Measurements from ENCODE around the gene METTL6.
"Not testable (repeated sequence)": the region's sequence is repeated elsewhere in the genome, so short reads cannot be mapped to it uniquely, and the experiment has no call there.

The METTL6 gene

DNA sequence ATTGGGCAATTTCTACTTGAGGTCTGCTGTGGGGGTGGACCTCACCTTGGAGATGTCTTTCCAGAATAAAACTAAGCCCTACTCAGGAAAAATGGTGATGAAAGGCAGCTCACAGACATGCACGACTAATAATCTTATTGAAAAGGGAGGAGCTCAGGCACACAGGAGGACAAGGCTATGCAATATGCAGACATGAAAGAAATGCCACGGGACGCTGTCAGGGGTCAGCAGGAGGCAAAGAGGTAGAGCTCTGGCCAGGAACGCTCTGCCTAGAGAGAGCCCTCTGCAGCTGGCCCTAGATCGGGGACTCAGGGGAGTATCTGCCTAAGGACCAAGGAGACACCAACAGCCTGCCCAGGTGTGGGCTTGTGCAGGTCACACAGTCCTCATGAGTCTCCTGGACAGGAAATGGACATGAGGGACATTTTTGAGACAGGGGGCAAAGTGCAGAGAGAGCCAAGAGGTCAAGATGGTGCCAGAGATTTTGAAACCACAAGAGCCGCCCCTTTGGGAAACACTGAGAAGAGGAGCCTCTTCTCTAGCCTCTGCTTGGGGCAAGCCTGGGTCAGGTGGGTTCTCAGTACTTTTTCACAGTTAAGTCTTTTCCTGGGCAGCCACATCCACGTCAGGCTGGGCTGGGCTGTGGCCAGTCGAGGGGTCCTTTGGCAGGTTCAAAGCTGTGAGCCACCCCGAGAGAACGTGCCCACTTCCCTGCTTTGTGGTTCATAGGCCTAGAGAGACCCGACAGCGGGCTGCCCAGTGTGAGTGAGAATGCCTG is 23.3 kb upstream of the METTL6 start:
- no peak for DNase-seq

DNA sequence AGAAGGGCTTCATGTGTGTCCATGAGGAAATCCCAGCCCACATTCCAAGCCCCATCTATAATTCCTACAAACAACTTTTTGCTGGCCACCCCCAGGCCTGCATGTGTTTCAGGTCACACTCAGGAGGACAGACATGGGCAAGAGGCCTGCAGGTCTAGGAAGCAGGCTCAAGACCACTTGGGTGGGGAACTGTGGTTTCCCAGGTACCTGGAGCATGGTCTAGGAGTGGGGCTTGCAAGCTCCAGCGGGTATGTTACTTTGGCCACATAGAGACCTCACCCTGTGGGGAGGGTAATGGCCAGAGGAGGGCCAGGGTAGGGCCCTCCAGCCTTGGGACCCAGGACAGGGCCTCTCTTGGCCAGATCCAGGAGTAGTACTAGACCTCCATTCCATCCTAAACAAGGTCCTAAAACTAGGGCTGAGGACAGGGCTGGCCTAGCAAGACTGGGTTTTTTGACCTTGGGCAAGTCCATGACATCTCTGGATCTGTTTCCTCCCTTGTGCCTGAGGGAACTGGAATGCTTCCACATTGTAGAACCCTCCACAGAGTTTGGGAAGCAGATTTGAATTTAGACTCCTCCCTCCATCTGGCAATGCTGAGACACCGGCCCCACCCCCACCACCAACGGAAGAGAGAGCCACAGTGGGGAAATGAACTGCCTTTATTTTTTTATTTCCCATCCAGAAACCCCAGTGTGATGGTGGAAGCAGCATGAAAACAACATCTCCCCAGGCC is 22.3 kb upstream of the METTL6 start:
- DNase-seq, result no peak

DNA sequence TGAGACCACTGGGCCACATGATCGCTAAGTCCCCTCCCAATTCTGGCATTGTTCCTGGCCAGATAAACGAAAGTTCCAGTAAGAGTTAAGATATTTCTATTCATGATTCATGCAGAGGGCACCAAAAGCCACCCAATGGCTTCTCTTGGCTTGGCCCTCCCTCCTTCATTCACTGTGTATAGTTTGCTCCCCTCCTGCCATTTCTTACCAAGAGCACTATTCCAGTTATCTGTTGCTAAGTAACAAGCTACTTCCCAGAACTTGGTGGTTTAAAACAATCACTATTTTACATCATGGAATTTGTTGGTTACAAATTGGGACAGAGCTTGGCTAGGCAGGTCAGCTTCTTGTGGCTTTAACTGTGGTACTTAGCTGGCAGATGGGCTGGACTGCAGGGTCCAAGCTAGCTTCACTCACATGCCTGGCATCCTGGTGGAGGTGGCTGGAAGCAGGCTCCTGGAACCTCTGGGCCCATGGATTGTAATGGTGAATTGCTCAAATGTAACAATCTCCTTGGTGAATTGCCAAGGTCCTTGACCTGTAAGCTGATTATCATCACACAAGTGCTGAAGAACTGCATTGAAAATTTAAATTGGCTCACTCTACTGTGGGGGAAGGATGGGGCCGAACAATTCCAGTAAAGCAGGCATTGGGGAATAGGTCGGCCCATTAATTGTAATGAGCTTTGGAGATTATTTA is 16.6 kb upstream of the METTL6 start:
- no peak for DNase-seq

DNA sequence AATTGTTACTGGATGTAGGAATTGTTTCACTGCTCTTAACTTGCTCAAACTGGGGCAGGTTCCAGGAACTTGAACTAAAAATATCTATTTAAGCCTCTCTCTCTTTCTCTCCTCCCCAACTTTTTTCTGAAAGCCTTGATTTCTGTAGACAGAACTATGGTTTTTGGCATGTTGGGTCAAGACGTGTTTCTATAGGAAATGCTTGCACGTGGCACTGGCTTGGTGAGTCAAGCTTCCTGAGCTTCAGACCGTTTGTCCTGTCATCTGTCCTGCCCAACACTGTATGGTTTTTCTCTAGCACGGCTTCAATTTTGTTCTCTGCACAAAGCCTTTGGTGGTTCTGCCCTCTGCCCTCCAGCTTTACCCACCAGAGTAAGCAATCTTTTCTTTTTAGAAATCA is 13.5 kb upstream of the METTL6 start:
- no peak for DNase-seq

DNA sequence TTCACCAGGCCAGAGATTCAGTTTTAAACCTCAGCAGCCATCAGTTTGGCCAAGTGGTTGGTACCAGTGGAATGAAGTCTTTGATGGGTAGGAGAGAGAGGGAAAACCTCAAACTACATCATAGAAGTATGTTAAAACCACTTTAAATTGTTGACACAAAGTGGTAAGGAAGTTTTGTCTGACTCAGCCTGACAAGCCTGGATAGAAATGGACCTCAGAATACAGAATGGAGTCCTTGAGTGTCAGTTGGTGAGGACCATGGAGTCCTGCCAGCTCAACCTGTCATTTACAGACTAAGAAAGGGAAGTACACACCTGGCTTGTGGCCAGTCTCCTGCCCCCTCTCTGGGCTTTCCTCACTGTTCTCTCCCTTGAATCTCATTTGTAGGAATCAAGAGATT is 12.1 kb upstream of the METTL6 start:
- no peak for DNase-seq

DNA sequence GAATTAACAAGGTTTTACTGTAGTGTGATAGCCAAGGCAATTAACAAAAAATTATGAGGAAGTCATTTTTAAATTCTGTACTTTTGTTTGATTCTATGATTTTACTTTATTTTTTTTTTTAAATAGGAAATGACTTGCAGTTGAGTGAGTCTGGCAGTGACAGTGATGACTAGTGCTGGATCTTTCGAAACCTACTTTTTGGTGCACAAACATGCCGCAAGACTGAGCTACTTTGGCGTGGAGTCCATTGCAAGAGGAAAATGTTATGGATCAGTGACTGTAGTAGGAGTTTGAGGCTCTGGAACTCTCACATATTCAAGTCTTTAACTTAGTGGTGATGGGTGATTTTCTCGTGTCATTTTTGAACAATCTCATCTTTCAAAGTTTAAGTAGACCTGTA is 11.6 kb upstream of the METTL6 start:
- no peak for DNase-seq

DNA sequence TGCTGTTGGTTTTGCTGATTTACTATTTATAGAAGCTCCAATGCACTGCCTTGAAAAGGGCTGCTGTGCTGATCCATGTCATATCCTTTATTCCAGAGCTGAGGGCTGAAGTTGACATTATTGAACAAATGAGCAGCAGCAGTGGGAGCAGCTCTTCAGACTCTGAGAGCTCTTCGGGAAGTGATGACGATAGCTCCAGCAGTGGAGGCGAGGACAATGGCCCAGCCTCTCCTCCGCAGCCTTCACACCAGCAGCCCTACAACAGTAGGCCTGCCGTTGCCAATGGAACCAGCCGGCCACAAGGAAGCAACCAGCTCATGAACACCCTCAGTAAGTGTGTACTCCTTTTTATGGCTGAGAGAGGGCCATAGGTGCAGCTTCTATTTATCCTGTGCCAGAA is 8.9 kb upstream of the METTL6 start:
- no peak for DNase-seq

DNA sequence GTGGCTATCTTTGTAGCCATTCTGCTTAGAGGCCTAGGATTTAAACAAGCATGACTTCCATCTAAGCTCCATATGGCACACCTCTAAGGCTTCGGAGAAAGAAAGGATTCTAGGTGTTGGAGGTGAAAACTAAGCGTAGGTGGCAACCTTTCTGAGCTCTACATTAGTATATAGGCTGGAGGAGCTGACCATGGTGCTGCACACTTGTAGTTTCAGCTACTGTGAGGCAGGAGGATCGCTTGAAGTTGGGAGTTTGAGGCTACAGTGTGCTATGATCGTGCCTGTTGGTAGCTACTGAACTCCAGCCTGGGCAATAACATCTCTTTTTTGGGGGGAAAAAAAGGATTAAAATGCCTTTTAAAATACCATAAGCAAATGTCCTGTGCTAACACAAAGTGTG is 7.4 kb upstream of the METTL6 start:
- DNase-seq, result no peak

DNA sequence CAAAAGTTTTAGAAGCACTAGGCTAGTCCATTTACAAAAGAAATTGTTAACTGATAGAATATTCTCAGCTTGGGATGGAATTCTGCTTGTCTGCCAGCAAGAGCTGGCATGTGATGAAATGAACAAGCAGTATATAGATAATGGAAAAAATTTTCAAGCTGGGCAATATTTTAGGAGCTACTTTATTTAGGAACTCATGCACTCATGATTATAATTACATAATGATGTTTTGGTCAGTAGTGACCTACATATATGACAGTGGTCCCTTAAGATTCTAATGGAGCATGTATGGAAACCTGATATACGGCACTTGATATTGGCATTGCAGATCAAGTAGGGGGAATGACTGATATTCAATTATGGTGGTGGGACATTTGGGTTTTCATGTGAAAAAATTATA is 6.2 kb upstream of the METTL6 start:
- no peak for DNase-seq

DNA sequence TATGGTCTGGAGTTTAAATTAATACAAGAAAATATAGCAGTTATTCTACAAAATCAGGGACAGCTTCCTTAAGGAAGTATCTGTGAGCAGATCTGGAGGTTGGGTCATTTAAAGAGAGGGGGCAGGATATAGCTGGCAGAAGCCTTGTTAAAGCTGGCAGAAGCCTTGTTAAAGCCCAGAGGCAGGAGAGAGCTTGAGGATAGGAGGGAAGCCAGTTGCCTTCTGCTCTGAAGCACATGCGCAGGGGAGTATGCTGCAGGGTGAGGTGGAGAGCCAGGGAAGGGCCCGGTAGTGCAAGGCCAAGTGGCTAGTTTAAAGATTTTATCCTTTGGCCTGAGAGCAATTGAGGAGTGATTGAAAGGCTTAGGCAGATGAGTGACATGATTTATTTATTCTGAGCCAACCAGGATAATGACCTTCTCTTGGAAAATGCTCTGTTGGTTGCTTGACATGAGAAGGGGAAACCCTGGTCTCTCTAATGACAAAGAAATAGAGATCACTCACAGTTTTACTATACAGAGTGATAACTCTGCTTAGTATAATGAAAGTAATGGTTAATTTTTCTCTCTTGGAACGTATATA is 4.0 kb upstream of the METTL6 start:
- no peak for DNase-seq

DNA sequence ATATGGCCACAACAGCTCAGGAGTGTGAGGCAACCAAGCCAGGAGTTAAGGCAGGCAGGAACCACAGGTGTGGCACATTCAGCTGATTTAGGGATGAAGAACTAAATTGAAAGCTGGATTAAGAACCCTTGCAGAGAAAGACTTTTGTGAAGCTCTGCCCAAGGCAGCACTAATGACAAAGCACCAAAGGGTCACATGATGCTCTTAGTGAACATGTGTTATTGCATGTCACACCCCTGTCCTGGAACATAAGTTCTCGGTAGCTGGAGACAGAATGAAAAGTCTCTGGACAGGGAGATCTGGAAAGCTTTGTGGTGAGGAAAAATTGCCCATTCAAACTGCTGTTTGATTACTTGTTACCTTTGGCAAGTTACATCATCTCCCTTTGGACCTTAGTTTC is 3.3 kb upstream of the METTL6 start:
- no peak for DNase-seq

DNA sequence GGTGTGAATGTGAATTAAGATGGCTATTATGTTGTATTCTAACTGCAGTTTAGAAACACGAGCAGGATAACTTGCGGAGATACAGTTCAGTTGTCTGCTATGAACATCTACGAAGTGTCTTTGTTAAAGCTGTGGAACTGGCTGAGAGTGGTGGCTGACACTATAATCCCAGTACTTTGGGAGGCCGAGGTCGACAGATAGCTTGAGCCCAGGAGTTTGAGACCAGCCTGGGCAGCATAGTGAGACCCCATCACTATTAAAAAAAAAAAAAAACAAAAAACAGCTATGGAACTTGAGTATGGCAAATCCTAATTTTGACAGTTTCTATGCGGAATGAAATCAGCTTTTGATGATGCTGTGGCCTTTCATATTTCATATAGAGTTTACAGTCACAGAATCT is 1.7 kb upstream of the METTL6 start:
- no peak for DNase-seq

DNA sequence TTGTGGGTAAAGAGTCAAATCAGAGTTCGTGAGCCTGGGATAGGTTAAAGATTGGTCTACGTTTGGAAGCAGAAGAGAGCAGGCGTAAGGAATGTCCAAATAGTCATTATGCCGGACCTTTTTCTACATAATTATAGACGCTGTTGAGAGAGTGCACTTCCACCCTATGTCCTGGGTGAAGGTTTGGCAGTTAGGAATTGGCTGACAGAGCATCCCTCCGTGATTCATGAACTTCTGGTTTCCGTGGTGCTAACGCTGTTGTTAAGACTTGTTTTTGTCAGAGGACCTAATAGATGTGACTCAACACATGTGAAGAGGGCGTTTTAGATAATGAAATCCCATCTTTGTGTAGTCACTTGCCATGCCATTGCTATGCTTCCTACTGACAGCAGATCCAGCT is 1.2 kb upstream of the METTL6 start:
- no peak for DNase-seq

DNA sequence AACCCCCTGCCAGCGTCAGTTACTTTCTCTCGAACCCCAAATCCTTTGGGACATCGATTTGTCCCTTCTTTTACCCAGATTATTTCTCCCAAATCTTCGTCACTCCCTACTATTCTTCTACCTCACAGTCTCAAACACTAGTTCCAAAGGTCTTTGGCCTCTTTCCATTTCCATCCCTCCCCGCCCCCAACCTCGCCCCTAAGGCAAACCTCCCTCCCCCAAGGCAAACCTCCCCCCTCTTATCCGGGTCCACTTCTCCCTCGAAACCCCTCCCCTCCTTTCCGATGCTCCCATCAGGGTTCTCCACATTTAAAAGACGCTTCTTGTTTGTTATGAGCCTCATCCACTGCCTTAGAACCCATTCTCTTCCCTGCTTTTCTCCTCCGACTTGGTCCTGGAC is 637 bp upstream of the METTL6 start:
- DNase-seq, result no peak

DNA sequence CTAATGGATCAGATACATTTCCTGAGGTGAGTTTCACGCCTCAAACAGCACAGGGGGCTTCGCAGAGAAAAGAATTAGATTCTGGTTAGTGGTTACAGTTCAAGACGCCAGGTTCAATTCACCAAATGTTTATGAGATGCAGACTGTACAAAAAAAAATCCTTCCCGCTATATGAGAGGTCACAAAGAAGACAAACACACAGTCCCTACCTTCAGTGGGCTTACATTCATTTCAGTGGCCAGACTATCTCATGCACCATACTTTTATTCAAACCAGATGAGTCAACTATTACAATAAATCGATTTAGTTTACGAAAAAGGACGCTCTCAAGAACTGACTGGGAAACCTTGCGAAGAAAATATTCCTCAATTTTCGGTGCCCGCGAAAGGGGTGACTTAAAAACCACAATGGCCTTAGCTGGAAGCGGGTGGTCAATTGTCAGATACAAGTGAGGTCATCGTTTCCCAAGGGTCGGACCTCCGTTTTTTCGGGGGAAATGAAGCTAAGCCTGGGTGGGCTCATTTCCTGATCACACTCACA is 695 bp downstream of the METTL6 start:
- no peak for DNase-seq

DNA sequence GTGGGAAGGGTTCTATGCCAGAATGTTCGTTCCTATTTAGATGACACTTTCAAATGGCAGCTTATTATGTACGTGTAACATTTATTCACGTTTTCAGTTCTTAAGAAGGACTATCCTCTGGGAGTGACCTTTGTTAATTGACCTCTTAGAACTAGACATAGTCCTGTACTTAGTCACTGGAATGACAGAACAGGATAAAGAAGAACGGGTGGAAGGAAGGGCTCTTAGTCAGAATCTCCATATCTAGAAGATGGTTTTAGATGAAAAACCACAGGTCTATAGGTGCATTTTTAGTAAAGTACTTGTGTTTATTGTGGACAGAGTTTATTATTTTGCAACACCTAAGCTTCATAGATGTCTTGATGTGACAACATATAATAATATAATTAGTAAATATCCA is 6.5 kb downstream of the METTL6 start:
- no peak for DNase-seq

DNA sequence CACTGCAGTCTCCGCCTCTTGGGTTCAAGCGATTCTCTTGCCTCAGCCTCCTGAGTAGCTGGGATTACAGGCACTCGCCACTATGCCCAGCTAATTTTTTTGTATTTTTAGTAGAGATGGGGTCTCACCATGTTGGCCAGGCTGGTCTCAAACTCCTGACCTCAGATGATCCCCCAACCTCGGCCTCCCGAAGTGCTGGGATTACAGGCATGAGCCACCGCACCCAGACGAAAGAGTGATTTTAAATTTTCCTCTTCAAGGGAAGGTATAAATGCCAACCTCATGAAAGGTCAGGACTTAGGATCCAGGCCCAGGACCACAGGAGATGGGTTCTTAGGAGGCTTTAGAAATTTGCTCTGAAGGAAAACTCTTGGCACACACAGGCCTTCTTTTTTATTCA is 16.4 kb downstream of the METTL6 start:
- DNase-seq, result not testable (repeated sequence)

DNA sequence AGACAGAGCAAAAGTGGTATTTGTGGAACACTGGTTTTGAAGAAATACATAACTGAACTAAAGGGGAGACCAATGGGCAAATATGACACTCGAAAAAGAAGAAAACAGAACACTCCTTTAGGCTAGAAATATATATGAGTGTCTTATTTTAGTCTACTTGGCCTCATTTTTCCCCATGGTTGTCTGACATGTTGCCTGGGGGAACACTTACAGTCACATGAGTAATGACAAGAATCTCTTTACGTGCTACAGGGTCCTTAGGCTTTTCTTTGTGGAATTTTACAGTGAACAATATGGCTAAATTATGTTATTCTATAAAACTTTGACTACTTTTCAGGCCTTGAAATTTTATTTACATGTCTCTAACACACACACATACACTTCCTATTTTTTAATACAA is 17.6 kb downstream of the METTL6 start:
- no peak for DNase-seq

DNA sequence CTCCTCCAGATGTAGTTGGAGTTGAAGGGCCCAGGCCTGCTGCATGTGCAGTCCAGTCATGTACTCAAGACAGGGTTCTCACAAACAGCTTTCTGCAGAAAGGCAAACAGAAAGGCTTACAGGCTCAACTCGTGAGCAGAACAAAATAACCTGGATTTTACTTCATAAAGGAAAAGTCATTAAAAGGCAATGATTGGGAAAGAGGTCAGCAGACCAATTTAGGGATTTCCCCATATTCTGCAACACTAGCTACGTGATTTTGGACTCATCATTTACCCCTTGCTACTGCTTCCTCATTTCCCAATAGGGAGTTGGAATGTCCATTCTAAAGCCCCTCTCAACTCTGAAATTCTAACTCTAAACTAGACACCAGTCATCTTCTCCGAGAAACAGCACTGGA is 18.1 kb downstream of the METTL6 start:
- DNase-seq, result no peak

DNA sequence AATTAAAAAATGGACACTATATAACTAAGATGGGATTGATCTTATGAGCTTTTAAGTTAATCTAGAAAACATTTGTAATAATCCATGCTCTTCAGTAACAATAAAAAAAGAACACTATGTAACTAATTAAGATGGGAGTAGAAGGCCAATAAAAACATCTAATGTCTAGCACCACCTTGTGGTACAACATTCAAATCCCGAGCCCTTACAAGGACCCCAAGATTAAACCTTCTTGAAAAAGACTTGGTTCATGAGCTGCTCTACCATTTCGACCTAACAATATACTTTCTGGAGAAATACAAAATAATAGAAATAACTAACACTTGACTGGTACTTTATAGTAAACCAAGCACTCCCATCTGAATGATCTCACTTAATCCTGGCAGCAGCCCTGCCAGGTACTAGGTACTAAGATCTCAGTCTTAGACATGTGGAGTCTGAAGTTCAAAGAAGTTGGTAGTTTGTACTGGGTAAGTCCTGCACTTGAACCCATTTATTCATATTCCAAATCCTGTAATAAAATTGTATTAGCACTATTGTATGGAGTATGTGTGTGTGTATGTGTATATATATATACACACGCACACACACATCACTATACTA is 21.8 kb downstream of the METTL6 start:
- no peak for DNase-seq

DNA sequence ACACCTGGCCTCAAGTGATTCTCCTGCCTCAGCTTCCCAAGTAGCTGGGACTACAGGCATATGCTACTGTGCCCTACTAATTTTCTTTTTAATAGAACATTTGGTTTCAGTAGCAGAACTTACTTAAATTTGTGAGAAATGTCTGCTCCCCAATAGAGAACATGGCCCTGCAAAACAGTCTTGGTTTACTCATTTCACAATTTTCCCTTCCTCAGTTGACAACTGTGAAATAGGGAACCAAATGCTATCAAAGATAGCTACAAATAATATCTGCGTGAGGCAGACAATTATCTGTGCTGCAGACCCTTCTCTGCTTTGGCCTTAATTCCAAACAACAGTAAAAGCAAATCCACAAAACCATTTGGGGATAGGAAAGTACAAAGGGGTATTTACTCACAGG is 22.6 kb downstream of the METTL6 start:
- no peak for DNase-seq

DNA sequence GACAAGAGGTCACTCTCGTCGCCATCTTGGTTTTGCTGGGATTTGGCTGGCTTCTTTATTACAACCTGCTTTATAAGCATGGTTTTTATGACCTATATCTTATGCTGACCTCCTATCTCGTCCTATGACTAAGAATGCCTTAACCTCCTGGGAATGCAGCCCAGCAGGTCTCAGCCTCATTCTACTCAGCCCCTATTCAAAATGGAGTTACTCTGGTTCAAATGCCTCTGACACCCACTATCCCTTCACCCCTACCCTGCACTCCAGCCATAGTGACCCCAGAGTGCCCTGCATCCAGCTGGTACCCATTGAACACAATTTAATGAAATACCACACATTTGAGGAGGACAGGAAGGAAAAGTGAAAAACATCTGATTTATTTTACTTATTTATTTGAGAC is 23.4 kb downstream of the METTL6 start:
- no peak for DNase-seq

DNA sequence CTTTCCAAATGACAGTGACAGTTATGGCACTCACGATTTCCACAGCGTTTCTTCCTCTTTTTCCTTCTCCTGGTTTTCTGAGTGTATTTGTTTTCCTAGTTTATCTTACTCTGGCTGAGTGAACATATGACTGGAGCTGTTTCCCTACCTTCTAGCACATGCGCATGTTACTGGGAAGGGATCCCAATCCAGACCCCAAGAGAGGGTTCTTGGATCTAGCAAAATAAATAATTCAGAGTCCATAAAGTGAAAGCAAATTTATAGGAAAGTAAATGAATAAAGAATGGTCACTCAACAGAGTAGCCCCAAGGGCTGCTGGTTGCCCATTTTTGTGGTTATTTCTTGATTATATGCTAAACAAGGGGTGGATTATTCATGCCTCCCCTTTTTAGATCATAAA is 23.8 kb downstream of the METTL6 start:
- DNase-seq, result no peak
